NCI-H526 treated with DMSO at 0.1 percent for 48 hours (cell line): ENCODE measurements around the gene SLC26A6.
A peak's percentile ranks its signal among the peaks of the same experiment; 100 is the strongest.

Experiments used
- DNase-seq: peaks from one replicate; lab custom pipeline; 2025; lab: John Stamatoyannopoulos, UW

The SLC26A6 gene

DNA sequence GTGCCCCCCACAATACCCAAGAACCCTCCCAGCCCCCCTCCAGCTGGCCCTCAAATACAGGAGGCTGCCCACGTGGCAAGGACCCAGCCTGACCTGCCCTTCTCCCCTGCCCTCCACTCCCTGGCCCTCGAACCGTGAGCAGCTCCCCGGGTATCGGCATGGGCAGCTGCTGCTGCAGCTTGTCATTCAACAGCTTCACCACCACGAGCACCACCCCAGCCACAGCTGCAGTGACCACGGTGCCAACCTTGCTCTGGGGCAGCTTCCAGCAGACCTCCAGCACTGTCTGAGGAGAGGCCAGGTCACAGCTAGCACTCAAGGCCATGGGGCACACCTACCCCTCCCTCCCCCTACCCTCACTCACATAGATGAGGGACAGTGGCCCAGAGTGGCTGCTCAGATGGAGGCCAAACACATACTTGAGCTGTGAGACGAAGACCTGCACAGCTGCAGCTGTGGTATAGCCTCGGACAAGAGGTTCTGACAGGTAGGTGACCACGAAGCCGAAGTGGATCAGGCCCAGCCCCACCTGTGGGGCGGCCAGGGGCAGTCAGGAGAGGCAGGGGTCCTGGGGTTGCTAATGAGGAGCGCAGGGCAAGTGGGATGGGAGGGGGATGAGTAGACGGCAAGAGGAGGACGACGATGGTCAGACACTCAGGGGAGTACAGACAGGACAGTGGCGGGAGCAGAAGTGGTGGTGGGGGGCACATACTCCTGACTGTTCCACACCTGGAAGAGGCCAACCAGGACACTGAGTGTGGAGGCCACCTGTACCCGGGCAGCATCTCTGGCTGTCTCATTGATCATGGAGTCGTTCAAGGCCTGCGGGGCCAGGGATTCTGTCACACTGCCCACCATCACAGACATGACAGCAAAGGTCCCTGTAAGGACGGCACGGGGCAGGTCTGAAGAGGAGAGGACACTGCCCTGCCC lies 3.5 kb downstream of the SLC26A6 start:
- DNase-seq: no peak

GRCh38 chr3:48630833-48631232 lies 4.4 kb downstream of the SLC26A6 start:
- DNase-seq: no peak

DNA sequence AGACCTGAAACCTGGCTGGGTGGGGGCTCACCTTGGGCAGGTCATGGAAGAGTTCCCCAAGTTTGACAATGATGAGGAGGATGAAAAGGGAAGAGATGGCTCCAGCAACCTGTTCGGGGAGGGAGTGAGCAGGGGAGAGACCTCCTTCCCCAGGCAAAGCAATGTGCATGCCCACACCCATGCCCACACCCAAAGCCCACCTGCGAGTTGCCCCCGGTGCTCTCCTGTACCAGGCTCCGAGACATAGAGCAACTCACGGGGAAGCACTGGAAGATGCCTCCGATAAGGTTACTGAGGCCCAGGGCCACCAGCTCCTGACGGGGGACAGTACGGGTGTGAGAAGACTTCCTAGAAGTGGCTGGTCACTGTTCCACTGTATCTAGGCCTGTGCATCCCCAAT lies 4.9 kb downstream of the SLC26A6 start:
- DNase-seq: no peak

DNA sequence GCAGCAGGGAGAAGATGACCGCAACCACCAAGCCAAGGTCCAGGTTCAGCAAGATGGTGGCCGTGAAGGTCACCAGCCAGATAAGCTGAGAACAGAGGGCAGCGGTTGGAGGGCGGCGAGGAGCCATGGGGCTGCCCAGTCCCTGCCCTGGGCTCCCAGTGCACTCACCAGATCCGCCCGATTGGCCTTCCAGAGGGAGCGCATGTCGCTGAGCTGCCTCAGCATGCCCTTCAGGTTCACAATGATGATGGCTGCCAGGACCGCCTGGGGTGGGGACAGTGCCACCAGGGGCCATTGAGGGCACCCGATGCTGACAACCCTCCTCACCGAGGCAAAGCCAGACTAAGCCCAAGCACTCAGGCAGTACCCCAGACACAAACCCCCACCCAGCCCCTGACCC lies 5.4 kb downstream of the SLC26A6 start:
- DNase-seq: no peak

GRCh38 chr3:48628277-48629017 lies 6.8 kb downstream of the SLC26A6 start:
- DNase-seq: no peak

DNA sequence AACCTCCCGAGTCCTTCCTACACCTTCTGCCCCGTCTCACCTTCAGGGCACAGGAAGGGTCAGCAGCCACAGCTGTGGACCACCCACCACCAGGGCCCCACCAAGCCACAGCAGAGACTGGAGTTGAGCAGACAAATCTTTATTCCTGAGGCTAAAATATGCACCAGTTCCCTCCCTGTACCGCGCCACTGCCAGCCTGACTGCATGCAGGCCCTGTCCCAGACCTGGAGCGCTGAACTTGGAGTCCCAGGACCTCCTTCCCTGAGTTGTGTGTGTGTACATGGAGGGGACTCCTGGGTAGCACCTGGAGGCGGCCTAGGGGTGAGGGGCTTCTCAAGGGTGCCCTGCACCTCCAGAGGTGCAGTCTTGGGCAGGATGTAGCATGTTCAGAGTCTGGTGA lies 9.7 kb downstream of the SLC26A6 start:
- no peak for DNase-seq

DNA sequence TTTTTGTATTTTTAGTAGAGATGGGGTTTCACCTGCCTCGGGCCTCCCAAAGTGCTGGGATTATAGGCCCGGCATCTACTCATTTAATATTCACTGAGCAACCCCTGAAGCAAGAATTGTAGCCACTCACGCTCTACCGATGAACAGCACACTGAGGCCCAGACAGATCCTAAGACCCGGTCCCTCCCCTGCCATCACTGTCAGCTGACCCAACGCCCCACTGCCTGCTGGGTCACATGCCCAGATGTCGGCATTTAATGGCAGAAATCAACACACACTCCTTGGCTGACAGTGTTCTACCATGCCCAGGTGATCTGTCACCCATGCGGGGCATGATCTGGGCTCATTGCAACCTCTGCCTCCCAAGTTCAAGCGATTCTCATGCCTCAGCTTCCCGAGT lies 10.5 kb downstream of the SLC26A6 start:
- DNase-seq: no peak

DNA sequence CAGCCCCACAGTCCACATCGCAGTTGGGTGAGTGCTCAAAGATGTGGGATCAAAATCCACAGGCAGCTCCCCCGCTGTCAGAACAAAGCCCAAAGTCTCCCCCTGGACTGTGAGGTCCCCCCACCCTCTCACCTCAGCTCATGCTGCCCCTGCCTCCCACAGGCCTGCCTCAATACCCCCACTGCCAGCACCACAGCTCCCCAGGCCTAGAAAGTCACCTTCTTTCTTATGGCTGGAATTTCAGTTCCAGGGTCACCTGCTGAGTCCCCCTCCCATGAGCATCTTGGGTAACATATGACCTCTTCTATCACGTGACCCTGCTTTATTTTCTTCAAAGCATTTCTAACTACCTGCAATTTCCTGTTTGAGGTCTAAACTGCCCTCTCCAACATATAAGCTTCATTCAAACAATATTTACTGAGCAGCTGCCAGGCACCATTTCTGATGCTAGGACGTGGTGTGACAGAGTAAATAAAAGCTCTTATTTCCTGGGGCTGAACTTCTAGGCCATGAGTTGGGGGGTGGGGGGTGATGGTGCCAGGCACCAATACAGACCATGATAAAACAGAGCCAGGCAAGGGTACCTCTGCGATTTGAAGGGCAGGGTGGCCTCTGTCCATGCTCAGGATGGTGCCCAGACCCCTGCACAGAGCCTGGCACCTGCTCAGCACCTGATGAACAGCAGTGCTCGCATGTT lies 11.3 kb downstream of the SLC26A6 start:
- no peak for DNase-seq

DNA sequence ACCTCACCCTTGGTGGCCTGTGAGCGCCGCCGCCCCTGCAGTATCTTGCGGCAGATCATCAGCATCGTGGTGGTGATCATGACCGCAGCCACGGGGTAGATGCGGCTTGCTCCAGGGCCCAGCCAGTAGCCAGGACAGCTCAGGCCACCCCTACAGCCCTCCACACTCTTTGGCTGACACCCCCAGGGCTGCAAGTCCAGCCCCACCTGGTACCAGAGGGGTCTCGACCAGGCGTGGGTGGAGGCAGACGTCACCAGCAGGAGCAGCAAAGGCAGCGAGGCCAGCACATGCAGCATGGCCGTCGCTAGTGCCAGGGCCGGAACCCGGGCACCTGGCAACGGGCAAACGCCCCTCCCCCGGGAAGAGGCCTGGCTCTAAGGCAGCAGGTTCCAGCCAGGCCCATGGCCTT lies 13.8 kb downstream of the SLC26A6 start, which contains the start of gene TMEM89:
TSS of gene TMEM89 (minus strand) at position 309 of the 409 bp plus-strand sequence. CDS start at position 296, 13 bp downstream.
- DNase-seq: no peak

- DNase-seq: no peak
Measured at GRCh38 chr3:48619541-48620524, 15.4 kb downstream of the SLC26A6 start.

DNA sequence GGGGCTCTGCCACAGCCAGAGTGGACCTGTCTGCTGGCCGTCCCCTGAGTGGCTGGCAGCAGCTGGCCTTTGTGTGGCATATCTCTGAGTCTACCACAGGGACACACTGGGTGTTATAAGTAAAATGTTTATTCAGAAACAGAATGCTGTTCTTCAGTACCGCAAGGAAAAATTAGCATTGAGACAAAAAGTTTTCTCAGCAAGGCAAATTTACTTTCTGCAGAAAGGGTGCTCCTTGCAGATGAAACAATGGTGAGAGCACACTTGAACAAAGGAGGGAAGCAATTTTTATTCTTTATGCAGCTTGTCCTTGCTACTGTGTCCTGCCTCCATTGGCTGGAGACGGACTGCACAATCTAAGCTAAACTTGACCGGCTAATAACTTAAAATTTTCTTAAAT lies 17.7 kb downstream of the SLC26A6 start:
- DNase-seq: no peak

DNA sequence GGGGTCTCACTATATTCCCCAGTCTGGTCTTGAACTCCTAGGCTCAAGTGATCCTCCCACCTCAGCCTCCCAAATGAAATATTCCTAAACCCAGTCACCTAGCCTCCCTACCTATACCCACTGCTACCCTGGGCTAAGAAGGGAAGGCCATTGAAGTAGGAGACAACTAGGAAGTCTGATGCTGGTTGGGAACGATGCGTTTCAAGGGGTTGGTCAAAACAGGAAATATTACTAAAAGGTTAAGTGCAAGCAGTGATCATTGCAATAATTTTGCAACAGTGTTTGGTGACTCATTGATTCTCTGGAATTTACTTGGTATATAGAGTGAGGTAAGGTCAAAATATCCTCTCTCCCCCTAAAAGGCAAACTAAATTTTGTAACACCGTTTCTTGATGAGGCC lies 21.2 kb downstream of the SLC26A6 start:
- no peak for DNase-seq

- DNase-seq: no peak
Measured at GRCh38 chr3:48612309-48612708, 23.0 kb downstream of the SLC26A6 start.

- peak; percentile 80 for DNase-seq
Measured at GRCh38 chr3:48609088-48610005, 25.9 kb downstream of the SLC26A6 start, which contains the start of gene UQCRC1. Gene UQCRC1, minus strand, starts transcription at chr3:48609646. Its CDS starts 26 bp downstream, at chr3:48609620.

GRCh38 chr3:48607519-48607918 lies 27.7 kb downstream of the SLC26A6 start:
- DNase-seq: no peak

GRCh38 chr3:48601622-48601994 lies 33.7 kb downstream of the SLC26A6 start:
- DNase-seq: no peak

DNA sequence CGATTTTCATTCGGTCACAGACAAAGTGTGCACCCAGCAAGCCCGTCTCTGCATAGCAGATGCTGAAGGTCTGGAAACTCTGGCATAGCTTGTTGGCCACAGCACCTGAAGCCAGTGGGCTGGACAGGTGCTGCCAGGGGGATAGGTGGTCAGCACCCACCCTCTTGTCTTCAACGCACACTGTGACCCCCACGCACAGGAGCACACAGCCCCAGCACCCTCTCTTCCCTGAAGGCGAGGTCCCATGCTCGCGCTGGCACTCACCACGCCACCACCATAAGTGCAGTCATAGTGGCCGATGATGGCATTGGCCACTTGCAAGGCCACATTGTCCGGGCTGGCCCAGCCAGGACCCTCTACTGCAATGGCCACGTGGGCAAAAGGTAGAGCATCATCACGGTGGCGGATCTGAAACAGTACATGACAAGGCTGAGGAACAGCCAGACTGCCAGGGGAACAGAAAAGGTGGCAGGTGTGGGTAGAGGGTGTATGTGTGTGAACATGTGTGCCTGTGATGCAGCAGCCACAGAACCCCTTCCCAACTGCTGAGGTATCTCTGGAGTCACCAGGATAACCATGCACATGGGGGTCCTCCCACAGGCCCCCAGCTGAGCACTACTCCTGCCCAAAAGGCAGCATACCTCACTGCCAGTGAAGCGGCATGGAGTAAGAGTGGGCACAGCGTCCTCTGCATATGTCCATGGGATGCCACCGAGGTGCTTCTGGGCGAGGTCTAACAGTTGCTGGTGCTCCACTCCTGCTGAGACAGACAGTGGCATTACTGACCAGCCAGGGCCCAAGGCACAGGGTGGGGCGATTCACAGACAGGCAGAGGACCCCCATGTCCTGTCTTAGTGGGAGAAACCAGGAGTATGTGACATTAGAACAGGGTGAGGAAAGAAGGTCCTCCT lies 34.3 kb downstream of the SLC26A6 start:
- DNase-seq: no peak

DNA sequence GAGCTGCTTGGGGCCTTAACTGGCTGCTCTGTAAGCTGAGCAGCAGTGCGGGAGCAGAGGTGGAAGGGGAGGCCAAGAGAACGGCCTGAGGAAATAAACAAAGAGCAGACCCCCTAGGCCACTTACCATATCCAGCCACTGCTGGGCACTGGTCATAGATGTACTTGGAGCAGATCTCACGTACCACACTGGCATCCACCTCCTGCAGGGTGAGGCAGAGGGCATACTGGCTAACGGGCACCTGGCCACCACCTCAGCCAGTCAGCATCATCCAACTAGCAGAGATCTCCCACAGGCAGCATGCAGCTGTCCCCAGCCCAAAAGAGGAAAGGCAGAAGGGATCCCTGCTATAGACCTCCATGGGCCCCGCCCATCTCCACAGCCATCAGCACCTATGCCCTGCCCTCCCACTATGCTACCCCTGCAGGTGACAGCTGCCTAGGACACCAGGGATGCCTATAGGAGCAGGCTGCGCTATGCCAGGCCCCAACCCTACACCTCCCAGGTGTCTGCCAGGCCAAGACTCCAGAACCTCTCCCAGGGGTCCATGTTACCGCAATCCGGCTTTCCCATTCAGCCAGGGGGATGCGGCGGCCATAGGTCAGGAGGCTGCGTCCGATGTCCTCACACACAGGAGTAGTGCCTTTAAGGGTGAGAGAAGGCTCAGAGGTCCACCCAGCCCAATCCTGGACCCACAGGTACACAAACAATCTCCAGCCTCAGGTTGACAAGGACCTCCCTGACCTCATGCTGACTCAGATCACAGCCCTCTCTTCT lies 35.6 kb downstream of the SLC26A6 start:
- DNase-seq: no peak
